GM10266 (cell line): ENCODE data around the gene PTPRD.

Experiments
- DNase-seq: peaks from one replicate; pipeline ENCODE4 v3.0.0; 2012; ENCODE audit errors: extremely low spot score
- TF ChIP-seq, protein P1 (sequence below): IDR thresholded peaks from 2 replicates; pipeline ENCODE4 v1.5.1; 2012; ENCODE audit warnings: mild to moderate bottlenecking, low read depth; ENCODE audit not compliant: control insufficient read depth, insufficient read depth; ENCODE audit errors: missing control alignments

PTPRD gene

GRCh38 chr9:9538356-9538755 lies 1074.4 kb downstream of the PTPRD start:
- DNase-seq = no peak
- TF ChIP-seq, protein P1, sequence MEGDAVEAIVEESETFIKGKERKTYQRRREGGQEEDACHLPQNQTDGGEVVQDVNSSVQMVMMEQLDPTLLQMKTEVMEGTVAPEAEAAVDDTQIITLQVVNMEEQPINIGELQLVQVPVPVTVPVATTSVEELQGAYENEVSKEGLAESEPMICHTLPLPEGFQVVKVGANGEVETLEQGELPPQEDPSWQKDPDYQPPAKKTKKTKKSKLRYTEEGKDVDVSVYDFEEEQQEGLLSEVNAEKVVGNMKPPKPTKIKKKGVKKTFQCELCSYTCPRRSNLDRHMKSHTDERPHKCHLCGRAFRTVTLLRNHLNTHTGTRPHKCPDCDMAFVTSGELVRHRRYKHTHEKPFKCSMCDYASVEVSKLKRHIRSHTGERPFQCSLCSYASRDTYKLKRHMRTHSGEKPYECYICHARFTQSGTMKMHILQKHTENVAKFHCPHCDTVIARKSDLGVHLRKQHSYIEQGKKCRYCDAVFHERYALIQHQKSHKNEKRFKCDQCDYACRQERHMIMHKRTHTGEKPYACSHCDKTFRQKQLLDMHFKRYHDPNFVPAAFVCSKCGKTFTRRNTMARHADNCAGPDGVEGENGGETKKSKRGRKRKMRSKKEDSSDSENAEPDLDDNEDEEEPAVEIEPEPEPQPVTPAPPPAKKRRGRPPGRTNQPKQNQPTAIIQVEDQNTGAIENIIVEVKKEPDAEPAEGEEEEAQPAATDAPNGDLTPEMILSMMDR = no peak

DNA sequence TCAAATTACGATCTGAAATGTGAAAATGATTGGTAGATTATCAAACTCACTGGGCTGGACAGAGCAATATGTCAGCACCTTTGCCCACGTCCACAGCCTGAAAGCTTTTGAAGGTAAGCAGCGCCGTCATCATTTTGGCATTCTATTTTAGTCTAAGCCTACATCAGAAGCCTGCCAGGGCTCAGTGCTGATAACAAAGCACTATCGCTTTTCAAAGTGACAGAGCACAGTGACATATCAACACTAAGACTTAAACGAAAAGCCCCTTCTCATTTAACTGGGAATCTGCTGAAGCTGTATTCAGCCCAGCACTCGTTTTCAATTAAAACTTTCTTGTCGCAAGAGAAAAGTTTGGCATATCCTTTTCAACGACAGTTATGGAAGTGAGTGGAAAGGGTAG lies 1076.3 kb downstream of the PTPRD start:
- TF ChIP-seq, protein P1 = no peak
- no peak for DNase-seq

GRCh38 chr9:9523476-9524139 lies 1089.2 kb downstream of the PTPRD start:
- DNase-seq = no peak
- TF ChIP-seq, protein P1 = no peak

DNA sequence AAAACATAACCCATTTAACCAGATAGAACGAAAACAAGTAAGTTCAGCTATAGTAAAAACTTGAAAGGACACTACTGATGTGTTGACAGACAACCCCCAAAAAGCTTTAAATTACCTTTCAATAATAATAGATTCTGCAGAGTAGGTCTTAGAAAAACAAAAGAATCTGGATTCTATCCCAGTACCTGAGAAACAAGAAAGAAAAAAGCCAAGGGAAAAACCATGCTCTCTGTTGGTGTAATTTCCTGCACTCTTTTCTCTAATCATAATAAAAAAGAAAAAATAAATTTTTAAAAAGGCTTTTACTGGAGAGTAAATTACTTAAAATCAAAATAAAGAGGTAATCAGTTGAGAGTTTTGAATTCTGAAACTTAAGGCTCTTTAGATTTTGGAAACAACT lies 1090.4 kb downstream of the PTPRD start:
- no peak for DNase-seq
- TF ChIP-seq, protein P1 = no peak

DNA sequence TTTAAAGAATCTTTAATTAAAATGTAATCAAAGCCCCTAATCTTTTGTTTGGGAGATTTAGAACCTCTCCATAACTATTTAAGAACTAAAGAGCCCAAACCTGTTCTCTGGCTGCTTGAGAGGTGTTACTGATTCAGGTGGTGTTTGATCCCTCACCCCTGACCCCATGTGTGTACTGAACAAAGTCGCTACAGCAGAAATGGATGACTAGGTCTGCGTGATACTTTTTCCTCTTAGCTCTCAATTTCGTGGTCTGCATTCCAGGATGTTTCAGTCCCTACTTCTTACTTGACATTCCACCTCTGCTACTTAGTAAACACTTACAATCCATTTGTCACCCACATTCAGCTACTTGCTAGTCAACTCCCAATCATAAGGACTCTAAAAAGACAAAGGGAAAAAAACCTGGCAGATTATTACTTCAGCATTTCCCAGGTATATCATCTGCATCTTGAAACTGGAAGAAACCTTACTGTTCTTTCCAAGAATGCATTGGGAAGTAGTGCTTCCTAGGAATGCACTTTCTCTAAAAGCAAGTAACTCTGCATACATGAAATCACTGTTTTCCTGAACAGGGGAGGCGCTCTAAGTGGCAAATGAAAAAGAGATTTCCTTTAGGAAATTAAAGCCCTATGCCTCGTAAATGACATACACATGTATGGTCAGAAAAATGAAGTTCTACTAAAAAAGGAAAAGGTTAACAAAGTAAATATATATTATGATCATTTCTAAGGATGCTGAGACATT lies 1091.6 kb downstream of the PTPRD start:
- TF ChIP-seq, protein P1 = no peak
- DNase-seq = no peak

GRCh38 chr9:9504869-9505268 lies 1107.9 kb downstream of the PTPRD start:
- DNase-seq = no peak
- TF ChIP-seq, protein P1 = no peak

GRCh38 chr9:9499546-9499945 lies 1113.3 kb downstream of the PTPRD start:
- TF ChIP-seq, protein P1 = no peak
- DNase-seq = no peak
